ENCODE results near the gene GAA. TPM values are rescaled to one million over a fixed set of nuclear protein-coding genes. Genes with fewer than 3 reads are reported as not detected.

Gene GAA
- total RNA-seq, 1 donor: 75.1 TPM

- no peak overlapping the region for H3K4me3 ChIP-seq (ENCODE audit: low read depth, low read length)
- no peak for TF ChIP-seq CTCF (IDR thresholded peaks at IDR 0.05; ENCODE audit: insufficient read depth, low read length)
- DNase-seq (ENCODE audit: low read depth): no peak
Observed at GRCh38 chr17:80142929-80143328, 41.5 kb downstream of the GAA start.

- no peak for TF ChIP-seq CTCF (IDR thresholded peaks at IDR 0.05; ENCODE audit: insufficient read depth, low read length)
- DNase-seq (ENCODE audit: low read depth): no peak
- H3K4me3 ChIP-seq (ENCODE audit: low read depth, low read length): peak overlapping the region; percentile 98
Observed at GRCh38 chr17:80145076-80146075, 44.0 kb downstream of the GAA start.

GRCh38 chr17:80146121-80147034 is 45.0 kb downstream of the GAA start:
- no peak for TF ChIP-seq CTCF (IDR thresholded peaks at IDR 0.05; ENCODE audit: insufficient read depth, low read length)
- peak; percentile 39 for DNase-seq (ENCODE audit: low read depth)
- peak overlapping the region; percentile 98 for H3K4me3 ChIP-seq (ENCODE audit: low read depth, low read length)

GRCh38 chr17:80147035-80147822 is 45.8 kb downstream of the GAA start, which contains the start of gene EIF4A3:
TSS of gene EIF4A3 (minus strand) at chr17:80147128. CDS start at chr17:80146961, 167 bp downstream.
- TF ChIP-seq CTCF (IDR thresholded peaks at IDR 0.05; ENCODE audit: insufficient read depth, low read length): no peak
- peak; percentile 99 for DNase-seq (ENCODE audit: low read depth)
- peak within 1 kb of the TSS; percentile 98 for H3K4me3 ChIP-seq (ENCODE audit: low read depth, low read length)

- H3K4me3 ChIP-seq (ENCODE audit: low read depth, low read length): no peak overlapping the region
- no peak for TF ChIP-seq CTCF (IDR thresholded peaks at IDR 0.05; ENCODE audit: insufficient read depth, low read length)
- DNase-seq (ENCODE audit: low read depth): peak; percentile 84
Observed at GRCh38 chr17:80151333-80151732, 50.0 kb downstream of the GAA start.
